GM12878 (cell line): ENCODE data around the gene TEX22. TPM values are rescaled to one million over a fixed set of nuclear protein-coding genes. Genes with fewer than 3 reads are reported as not detected.

Experiments used
- ATAC-seq: fragments of 200-7000 bp; cut with Tn5 transposase; 3 replicates; pipeline ENCODE4 v1.9.1; 2020; ENCODE audit warnings: mild to moderate bottlenecking, moderate library complexity
- BruUV-seq: library from RNA; stranded (reverse); fragments of 400-500 nt; replicated peaks from 2 replicates; lab custom pipeline; 2021; lab: Mats Ljungman, UMichigan
- CTCF ChIA-PET: fragments of 300-600 bp; sonication (Branson Sonifier 250); formaldehyde crosslinking; extraction: SDS; loops from one replicate; lab custom pipeline; 2021; ENCODE audit warnings: inconsistent platforms; lab: Yijun Ruan, JAX
- POLR2A ChIA-PET: fragments of 350-600 bp; formaldehyde crosslinking; extraction: SDS; loops from one replicate; lab custom pipeline; 2021; ENCODE audit warnings: inconsistent platforms; lab: Charles Lee
- RAD21 ChIA-PET: fragments of 300-600 bp; sonication (Branson Sonifier 250); formaldehyde crosslinking; loops from one replicate; lab custom pipeline; 2023; ENCODE audit warnings: antibody characterized with exemption; ENCODE audit not compliant: unreplicated experiment; lab: Charles Lee
- SMC1A ChIA-PET: fragments of 300-600 bp; sonication (Branson Sonifier 250); formaldehyde crosslinking; loops from one replicate; lab custom pipeline; 2023; ENCODE audit not compliant: unreplicated experiment, uncharacterized antibody; lab: Charles Lee
- DNase-seq: peaks from one replicate; pipeline ENCODE4 v3.0.0-alpha.2; 2011; ENCODE audit warnings: low read depth, low spot score
- FAIRE-seq: peaks from 3 replicates; lab custom pipeline; 2011; peaks lifted over from hg19 to GRCh38; lab: Jason Lieb, UNC
- H2AFZ ChIP-seq: 2 replicates; pipeline ENCODE4 v1.6.0; 2011; ENCODE audit warnings: low read depth, low read length, control low read depth; ENCODE audit not compliant: control insufficient read depth
- H3K27ac ChIP-seq: 2 replicates; pipeline ENCODE4 v1.5.1; 2011; ENCODE audit warnings: control low read depth; ENCODE audit not compliant: control insufficient read depth, insufficient read depth
- H3K27me3 ChIP-seq, 2 experiments: replicated peaks in 1 of 2; 2 replicates each; pipeline versions ENCODE4 v1.6.0 to v1.6.1; 2011; ENCODE audit warnings: low read length in 1 of 2; ENCODE audit not compliant: control insufficient read depth in 2 of 2, insufficient read depth in 2 of 2
- H3K36me3 ChIP-seq, 2 experiments: 2 replicates each; pipeline ENCODE4 v1.5.1; 2011; ENCODE audit warnings: low read length in 1 of 2; ENCODE audit not compliant: control insufficient read depth in 2 of 2, insufficient read depth in 2 of 2
- H3K4me1 ChIP-seq: 2 replicates; pipeline ENCODE4 v1.6.1; 2011; ENCODE audit warnings: mild to moderate bottlenecking, low read length, moderate library complexity, mixed read lengths; ENCODE audit not compliant: control insufficient read depth, insufficient read depth
- H3K4me2 ChIP-seq: 2 replicates; pipeline ENCODE4 v1.6.0; 2011; ENCODE audit warnings: control low read depth; ENCODE audit not compliant: control insufficient read depth, insufficient read depth
- H3K4me3 ChIP-seq: fragments of 200-600 bp; sonication (generic); 2 replicates; pipeline ENCODE4 v1.5.1; 2016
- H3K79me2 ChIP-seq: 2 replicates; pipeline ENCODE4 v1.6.0; 2011; ENCODE audit warnings: low read length; ENCODE audit not compliant: control insufficient read depth, insufficient read depth
- H3K9ac ChIP-seq: 2 replicates; pipeline ENCODE4 v1.8.0; 2011; ENCODE audit warnings: low read length, control low read depth, mixed read lengths; ENCODE audit not compliant: control insufficient read depth, insufficient read depth
- H3K9me3 ChIP-seq: replicated peaks from 3 replicates; pipeline ENCODE4 v1.5.1; 2011; ENCODE audit warnings: mild to moderate bottlenecking, low read length; ENCODE audit not compliant: control insufficient read depth, insufficient read depth
- H4K20me1 ChIP-seq: 2 replicates; pipeline ENCODE4 v1.6.0; 2011; ENCODE audit not compliant: control insufficient read depth, insufficient read depth
- EZH2 ChIP-seq: IDR thresholded peaks from 2 replicates; pipeline ENCODE4 v1.6.1; 2012; ENCODE audit warnings: low read depth, mild to moderate bottlenecking, control low read depth, inconsistent platforms, low read length, borderline replicate concordance; ENCODE audit not compliant: control insufficient read depth
- HDGF ChIP-seq: fragments of 450-650 bp; IDR thresholded peaks from 2 replicates; pipeline ENCODE4 v1.6.1; 2016; ENCODE audit warnings: antibody characterized with exemption
- MYC ChIP-seq: IDR thresholded peaks from 2 replicates; pipeline ENCODE4 v1.6.1; 2011; ENCODE audit warnings: mild to moderate bottlenecking, low read length, moderate library complexity, inconsistent platforms; ENCODE audit not compliant: insufficient read depth, insufficient replicate concordance, insufficient read length, severe bottlenecking
- POLR2A ChIP-seq: IDR thresholded peaks from 2 replicates; pipeline ENCODE4 v1.6.1; 2011; ENCODE audit warnings: low read depth, mild to moderate bottlenecking, low read length
- SREBF2 ChIP-seq: IDR thresholded peaks from 2 replicates; pipeline ENCODE4 v1.6.1; 2012; ENCODE audit warnings: mild to moderate bottlenecking, low read length
- TAF1 ChIP-seq: IDR thresholded peaks from 2 replicates; pipeline ENCODE4 v1.6.1; 2011; ENCODE audit warnings: mild to moderate bottlenecking, low read depth, low read length, borderline replicate concordance
- USF1 ChIP-seq: IDR thresholded peaks from 2 replicates; pipeline ENCODE4 v1.6.1; 2011; ENCODE audit warnings: borderline replicate concordance, low read depth, mild to moderate bottlenecking, moderate library complexity, mixed read lengths, low read length; ENCODE audit not compliant: insufficient read depth; ENCODE audit errors: extremely low read length
- WRNIP1 ChIP-seq: IDR thresholded peaks from 2 replicates; pipeline ENCODE4 v1.6.1; 2011; ENCODE audit warnings: low read depth, low read length, improper control_type of control experiment, borderline replicate concordance
- ZNF687 ChIP-seq: fragments of 450-650 bp; IDR thresholded peaks from 2 replicates; pipeline ENCODE4 v1.6.1; 2017; ENCODE audit warnings: mild to moderate bottlenecking, moderate library complexity
- WGBS: methylation state at CpG from one replicate; pipeline ENCODE4 v1.1.6; 2016; ENCODE audit warnings: low lambda C conversion rate; ENCODE audit not compliant: insufficient replicate concordance, insufficient coverage; ENCODE audit errors: missing lambda C conversion rate; 5-methylcytosine and 5-hydroxymethylcytosine counted together
- in situ Hi-C: fragments of 300-500 bp; cut with MboI; formaldehyde crosslinking; loops from 9 replicates; pipeline ENCODE4 v1.14.3; 2018; ENCODE audit warnings: mixed read lengths
- intact Hi-C: fragments of 100-400 bp; cut with micrococcal nuclease; formaldehyde crosslinking; loops from one replicate; pipeline ENCODE4 v1.14.2; 2022; ENCODE audit not compliant: unreplicated experiment
- polyA plus RNA-seq, 11 experiments: library from polyadenylated mRNA; depleted of rRNA in 4 of 11; unstranded in 6 of 11; stranded (reverse) in 5 of 11; fragments of >200 nt; fragmentation: Nextera tagmentation in 4 of 11; fragmentation: Illumina TruSeq in 1 of 11; extraction: Ambion mirVana in 4 of 11; extraction: Trizol in 1 of 11; gene quantifications; 1 replicate in 1 of 11; 2 replicates in 10 of 11; pipeline versions ENCODE4 v1.2.1 to v1.2.3, GENCODE V29; 2011 to 2016; ENCODE audit warnings: inconsistent platforms in 2 of 11, missing spikeins in 2 of 11, low read depth in 1 of 11
- total RNA-seq, 4 experiments: library from RNA; depleted of rRNA in 3 of 4; stranded (reverse); fragments of >200 nt in 3 of 4; fragmentation: Illumina TruSeq in 1 of 4; extraction: Trizol in 1 of 4; gene quantifications; 2 replicates each; pipeline versions ENCODE4 v1.2.1 to v1.2.3, GENCODE V29; 2013 to 2021

Gene TEX22
- total and polyA plus RNA-seq, 10 of the 15 experiments (the other 5 are each of a cell fraction or from before 2014, with no cell fraction given), result 0.02 to 4.0 (median 0.63) TPM; not detected in 1

GRCh38 chr14:105445901-105446845, 47.8 kb downstream of the TEX22 start:
- no peaks in the 10 kb centered on the region for H3K27me3 ChIP-seq
- FAIRE-seq (no peak), ATAC-seq (no peak), DNase-seq (no peak)
- WGBS, result 87% methylated on average over 25 of the region's 26 CpGs
- intact Hi-C loops (no loop called here), in situ Hi-C loops (no loop called here)
- no peak overlapping the region for H3K4me2 ChIP-seq
- H2AFZ ChIP-seq, result no peak overlapping the region
- H4K20me1 ChIP-seq, result no peaks in the 10 kb centered on the region
- no peaks in the 10 kb centered on the region for H3K9me3 ChIP-seq
- H3K27ac ChIP-seq, result no peak overlapping the region
- no peak overlapping the region for H3K9ac ChIP-seq
- H3K4me3 ChIP-seq, result no peak overlapping the region
- peaks cover 0 to 20% of the 10 kb centered on the region in 2 experiments; a peak in 3 of 4 replicates for H3K36me3 ChIP-seq
- ChIA-PET CTCF (interaction anchor here (1.1 kb wide), 1 partner anchor 12 kb away, joined by 3 read pairs; no protein-coding TSS in a partner anchor), POLR2A (no interaction called here), SMC1A (no interaction called here), RAD21 (no interaction called here)
- no peaks in the 10 kb centered on the region for H3K79me2 ChIP-seq
- no peak for TF ChIP-seq TAF1
- no peak for TF ChIP-seq SREBF2
- TF ChIP-seq USF1, result no peak
- 0 out of 2 replicates have a peak, but pooled peaks have one; percentile 6 for TF ChIP-seq POLR2A
- BruUV-seq, result no TSS peak
- no peaks in the 10 kb centered on the region for H3K4me1 ChIP-seq

DNA sequence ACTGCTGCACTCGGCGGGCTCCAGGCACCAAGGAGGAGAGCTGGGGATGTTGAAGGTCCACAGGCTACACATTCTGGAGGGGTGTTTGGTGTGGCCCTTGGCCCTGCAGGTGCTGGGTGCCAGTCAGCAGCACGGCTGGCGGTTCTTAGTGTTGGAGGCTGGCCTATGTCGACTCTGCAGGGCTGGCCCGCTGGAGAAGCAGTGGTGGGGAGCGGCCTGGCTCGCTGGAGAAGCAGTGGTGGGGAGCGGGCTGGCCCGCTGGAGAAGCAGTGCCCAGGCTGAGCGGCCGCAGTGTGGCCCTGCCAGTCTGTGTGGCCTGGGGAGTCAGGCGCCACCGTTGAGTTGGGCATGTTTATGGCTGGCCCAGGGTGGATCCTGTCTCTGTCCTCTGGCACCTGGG, 48.6 kb downstream of the TEX22 start:
- 82% methylated on average over 14 of the region's 14 CpGs for WGBS
- no peak overlapping the region for H3K9ac ChIP-seq
- no peak overlapping the region for H2AFZ ChIP-seq
- ATAC-seq (no peak), FAIRE-seq (no peak), DNase-seq (no peak)
- peaks cover 0 to 22% of the 10 kb centered on the region in 2 experiments; a peak in 3 of 4 replicates for H3K36me3 ChIP-seq
- H3K9me3 ChIP-seq, result no peaks in the 10 kb centered on the region
- TF ChIP-seq ZNF687 (no peak), HDGF (no peak), EZH2 (no peak), WRNIP1 (no peak), MYC (no peak), SREBF2 (no peak)
- no peaks in the 10 kb centered on the region for H4K20me1 ChIP-seq
- H3K4me1 ChIP-seq, result no peaks in the 10 kb centered on the region
- RAD21 ChIA-PET, result no interaction called here
- no TSS peak for BruUV-seq
- in situ Hi-C loops (no loop called here), intact Hi-C loops (no loop called here)
- POLR2A ChIA-PET, result no interaction called here
- H3K4me3 ChIP-seq, result no peak overlapping the region
- CTCF ChIA-PET, result interaction anchor here (1.1 kb wide), 1 partner anchor 13 kb away, joined by 3 read pairs; no protein-coding TSS in a partner anchor
- H3K27ac ChIP-seq, result no peak overlapping the region
- H3K27me3 ChIP-seq, result no peaks in the 10 kb centered on the region
- SMC1A ChIA-PET, result no interaction called here
- H3K4me2 ChIP-seq, result no peak overlapping the region
- H3K79me2 ChIP-seq, result no peaks in the 10 kb centered on the region
